ENCODE measurements around the gene KRTAP2-3.

DNA sequence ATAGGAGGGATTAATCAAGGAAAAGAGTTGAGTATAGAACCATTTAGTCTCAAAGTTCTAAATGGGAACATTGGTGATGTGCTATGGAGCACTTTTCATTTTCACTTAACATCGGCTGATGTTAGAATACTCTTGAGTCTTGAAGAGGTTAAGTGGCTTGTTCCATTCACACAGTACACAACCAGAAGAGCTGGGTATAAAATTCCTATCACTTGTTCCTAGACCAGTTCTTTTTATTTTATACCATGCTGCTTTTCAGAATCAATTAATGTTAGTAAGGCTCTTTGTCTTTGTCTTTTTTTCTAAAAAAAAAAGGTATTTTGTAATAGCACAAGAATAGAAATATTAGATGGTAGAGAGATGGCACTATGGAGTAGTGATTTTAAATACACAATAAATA lies 17.0 kb downstream of the KRTAP2-3 start:
- TF ChIP-seq CTCF (IDR thresholded peaks at IDR 0.05 in 4 of 5, conservative IDR thresholded peaks at IDR 0.05 in 1 of 5): no peak
- TF ChIP-seq POLR2A (IDR thresholded peaks at IDR 0.05): no peak
